ENCODE results near the gene KDM7A. TPM values are rescaled to one million over a fixed set of nuclear protein-coding genes. Genes with fewer than 3 reads are reported as not detected.

Gene KDM7A
- total RNA-seq, 1 donor from 2014 or later = 65.1 TPM

DNA sequence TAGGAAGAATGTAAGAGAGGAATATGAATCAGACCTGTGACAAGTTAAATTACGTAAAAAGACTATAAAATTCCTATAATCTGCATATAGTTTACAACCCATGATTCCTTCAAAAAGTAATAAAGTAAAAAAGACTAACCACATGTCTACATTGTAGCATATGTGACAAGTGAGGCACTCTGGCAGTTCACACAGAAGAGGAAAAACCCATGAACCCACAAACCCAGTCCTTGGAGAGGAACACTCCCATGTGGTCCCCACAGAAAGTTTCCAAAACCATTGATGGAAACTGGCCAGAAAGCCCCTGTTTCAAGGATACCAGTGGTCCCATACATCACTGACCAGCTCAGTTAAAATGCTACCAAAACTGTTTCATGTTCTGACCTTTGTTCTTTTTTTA is 15.7 kb downstream of the KDM7A start:
- intact Hi-C loops (cut with DNase I) = no loop called here
- no peaks in the 10 kb centered on the region for H3K9me3 ChIP-seq
- no peaks in the 10 kb centered on the region for H3K27me3 ChIP-seq
- TF ChIP-seq, protein P1, sequence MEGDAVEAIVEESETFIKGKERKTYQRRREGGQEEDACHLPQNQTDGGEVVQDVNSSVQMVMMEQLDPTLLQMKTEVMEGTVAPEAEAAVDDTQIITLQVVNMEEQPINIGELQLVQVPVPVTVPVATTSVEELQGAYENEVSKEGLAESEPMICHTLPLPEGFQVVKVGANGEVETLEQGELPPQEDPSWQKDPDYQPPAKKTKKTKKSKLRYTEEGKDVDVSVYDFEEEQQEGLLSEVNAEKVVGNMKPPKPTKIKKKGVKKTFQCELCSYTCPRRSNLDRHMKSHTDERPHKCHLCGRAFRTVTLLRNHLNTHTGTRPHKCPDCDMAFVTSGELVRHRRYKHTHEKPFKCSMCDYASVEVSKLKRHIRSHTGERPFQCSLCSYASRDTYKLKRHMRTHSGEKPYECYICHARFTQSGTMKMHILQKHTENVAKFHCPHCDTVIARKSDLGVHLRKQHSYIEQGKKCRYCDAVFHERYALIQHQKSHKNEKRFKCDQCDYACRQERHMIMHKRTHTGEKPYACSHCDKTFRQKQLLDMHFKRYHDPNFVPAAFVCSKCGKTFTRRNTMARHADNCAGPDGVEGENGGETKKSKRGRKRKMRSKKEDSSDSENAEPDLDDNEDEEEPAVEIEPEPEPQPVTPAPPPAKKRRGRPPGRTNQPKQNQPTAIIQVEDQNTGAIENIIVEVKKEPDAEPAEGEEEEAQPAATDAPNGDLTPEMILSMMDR (IDR thresholded peaks at IDR 0.05) = no peak
- no peak overlapping the region for H3K4me3 ChIP-seq
- no peaks in the 10 kb centered on the region for H3K4me1 ChIP-seq
- H3K27ac ChIP-seq = no peak overlapping the region
- no peak for DNase-seq (ENCODE audit: low spot score in 2 of 2)
- H3K36me3 ChIP-seq = no peaks in the 10 kb centered on the region

DNA sequence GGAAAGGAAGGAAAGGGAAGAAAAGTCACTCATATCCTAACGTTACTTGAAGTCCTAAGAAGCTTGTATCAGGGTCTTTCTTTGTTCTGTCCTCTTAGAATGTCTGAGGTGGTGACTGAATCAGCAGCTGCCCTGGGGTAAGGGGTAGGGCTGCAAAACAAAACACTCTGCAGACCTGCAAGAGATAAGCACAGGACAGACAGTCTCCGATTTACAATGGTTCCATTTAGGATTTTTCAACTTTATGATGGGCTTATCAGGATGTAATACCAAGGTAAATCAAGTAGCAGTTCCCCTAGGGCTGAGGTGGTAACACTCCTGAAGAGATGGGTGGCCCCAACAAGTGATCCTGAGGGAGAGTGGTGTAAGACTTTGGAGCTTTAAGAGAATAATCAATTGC is 16.5 kb downstream of the KDM7A start:
- Histone ChIP-seq H3K4me3 (no peak overlapping the region), H3K27ac (no peak overlapping the region), H3K27me3 (no peaks in the 10 kb centered on the region), H3K9me3 (no peaks in the 10 kb centered on the region), H3K4me1 (no peaks in the 10 kb centered on the region), H3K36me3 (no peaks in the 10 kb centered on the region)
- TF ChIP-seq, protein P1 (IDR thresholded peaks at IDR 0.05) = no peak
- no peak for DNase-seq (ENCODE audit: low spot score in 2 of 2)
- intact Hi-C loops (cut with DNase I) = no loop called here

GRCh38 chr7:140159497-140159896 is 17.3 kb downstream of the KDM7A start:
- Histone ChIP-seq H3K9me3 (no peaks in the 10 kb centered on the region), H3K36me3 (no peaks in the 10 kb centered on the region), H3K4me3 (no peak overlapping the region), H3K27me3 (no peaks in the 10 kb centered on the region), H3K27ac (no peak overlapping the region), H3K4me1 (no peaks in the 10 kb centered on the region)
- intact Hi-C loops (cut with DNase I) = no loop called here
- no peak for DNase-seq (ENCODE audit: low spot score in 2 of 2)
- TF ChIP-seq, protein P1 (IDR thresholded peaks at IDR 0.05) = no peak

DNA sequence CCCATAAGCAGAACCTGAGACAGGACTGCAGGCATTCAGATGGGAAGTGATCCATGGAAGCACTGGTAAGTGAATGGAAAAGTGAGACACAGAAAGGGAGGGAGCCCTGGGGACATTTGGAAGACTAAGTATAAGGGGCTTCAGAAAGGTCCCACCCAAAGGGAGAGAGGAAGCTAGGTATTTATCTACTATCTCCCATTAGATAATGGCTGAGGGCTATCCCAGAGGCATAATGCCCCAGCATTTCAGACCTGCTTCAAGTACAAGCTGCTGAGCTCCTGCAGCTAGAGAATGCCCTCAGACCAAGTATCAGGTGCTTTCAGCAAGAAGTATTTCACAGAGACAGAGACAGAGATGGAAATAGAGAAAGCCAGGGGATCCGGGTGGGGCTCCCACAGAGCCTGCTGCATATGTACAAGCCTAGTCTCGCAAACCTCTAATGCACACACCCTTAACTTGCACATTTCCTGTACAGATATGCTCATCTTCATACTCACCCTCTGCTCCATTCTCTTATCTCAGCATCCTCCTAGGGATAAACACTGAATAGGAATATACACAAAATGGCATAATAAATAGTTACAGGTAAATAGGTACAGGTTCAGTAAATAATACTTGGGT is 20.2 kb downstream of the KDM7A start:
- no peak overlapping the region for H3K4me3 ChIP-seq
- H3K36me3 ChIP-seq = no peaks in the 10 kb centered on the region
- no peak overlapping the region for H3K27ac ChIP-seq
- TF ChIP-seq, protein P1 (IDR thresholded peaks at IDR 0.05) = no peak
- H3K9me3 ChIP-seq = no peaks in the 10 kb centered on the region
- no peaks in the 10 kb centered on the region for H3K27me3 ChIP-seq
- H3K4me1 ChIP-seq = no peaks in the 10 kb centered on the region
- intact Hi-C loops (cut with DNase I) = no loop called here
- DNase-seq (ENCODE audit: low spot score in 2 of 2) = no peak

- TF ChIP-seq, protein P1 (IDR thresholded peaks at IDR 0.05) = no peak
- H3K36me3 ChIP-seq = no peaks in the 10 kb centered on the region
- no peaks in the 10 kb centered on the region for H3K27me3 ChIP-seq
- H3K27ac ChIP-seq = no peak overlapping the region
- no peaks in the 10 kb centered on the region for H3K4me1 ChIP-seq
- no peak for DNase-seq (ENCODE audit: low spot score in 2 of 2)
- no peak overlapping the region for H3K4me3 ChIP-seq
- H3K9me3 ChIP-seq = no peaks in the 10 kb centered on the region
- intact Hi-C loops (cut with DNase I) = no loop called here
Observed at GRCh38 chr7:140155428-140155827, 21.4 kb downstream of the KDM7A start.

GRCh38 chr7:140153666-140154161 is 23.1 kb downstream of the KDM7A start:
- Histone ChIP-seq H3K36me3 (no peaks in the 10 kb centered on the region), H3K4me3 (no peak overlapping the region), H3K27ac (no peak overlapping the region), H3K9me3 (no peaks in the 10 kb centered on the region), H3K4me1 (no peaks in the 10 kb centered on the region), H3K27me3 (no peaks in the 10 kb centered on the region)
- TF ChIP-seq, protein P1 (IDR thresholded peaks at IDR 0.05) = no peak
- intact Hi-C loops (cut with DNase I) = no loop called here
- DNase-seq (ENCODE audit: low spot score in 2 of 2) = no peak

Measured in ascending aorta (tissue), 2 donors.